ENCODE measurements around the gene PSMB2. TPM values are rescaled to one million over a fixed set of nuclear protein-coding genes. Genes with fewer than 3 reads are reported as not detected.
"Not testable (repeated sequence)": the region's sequence is repeated elsewhere in the genome, so short reads cannot be mapped to it uniquely, and the experiment has no call there.

The PSMB2 gene
- 19.2 TPM for total RNA-seq

- FAIRE-seq (no peak), DNase-seq (ENCODE audit: low spot score in 2 of 2) (peak; percentile 66 to 85)
Observed at GRCh38 chr1:35641233-35641866, at the start of gene PSMB2. Gene PSMB2 (minus strand): TSS chr1:35641526. CDS start chr1:35641432, 94 bp downstream.

- FAIRE-seq: no peak
- DNase-seq (ENCODE audit: low spot score in 2 of 2): no peak
Observed at GRCh38 chr1:35691080-35691479, 49.8 kb upstream of the PSMB2 start.

GRCh38 chr1:35690103-35690502 is 48.8 kb upstream of the PSMB2 start:
- DNase-seq (ENCODE audit: low spot score in 2 of 2); FAIRE-seq: not testable (repeated sequence)

GRCh38 chr1:35688161-35688560 is 46.8 kb upstream of the PSMB2 start:
- no peak for FAIRE-seq
- DNase-seq (ENCODE audit: low spot score in 2 of 2): no peak

GRCh38 chr1:35683012-35683411 is 41.7 kb upstream of the PSMB2 start:
- DNase-seq (ENCODE audit: low spot score in 2 of 2) (no peak), FAIRE-seq (no peak)

- FAIRE-seq: no peak
- no peak for DNase-seq (ENCODE audit: low spot score in 2 of 2)
Observed at GRCh38 chr1:35680271-35680670, 38.9 kb upstream of the PSMB2 start.

- no peak for DNase-seq (ENCODE audit: low spot score in 2 of 2)
- FAIRE-seq: no peak
Observed at GRCh38 chr1:35675773-35676172, 34.4 kb upstream of the PSMB2 start.

- no peak for FAIRE-seq
- DNase-seq (ENCODE audit: low spot score in 2 of 2): no peak
Observed at GRCh38 chr1:35674111-35674510, 32.8 kb upstream of the PSMB2 start.

GRCh38 chr1:35672116-35672515 is 30.8 kb upstream of the PSMB2 start:
- FAIRE-seq: no peak
- DNase-seq (ENCODE audit: low spot score in 2 of 2): no peak

- DNase-seq (ENCODE audit: low spot score in 2 of 2) (no peak), FAIRE-seq (no peak)
Observed at GRCh38 chr1:35668506-35668905, 27.2 kb upstream of the PSMB2 start.

- FAIRE-seq (no peak), DNase-seq (ENCODE audit: low spot score in 2 of 2) (no peak)
Observed at GRCh38 chr1:35666916-35667315, 25.6 kb upstream of the PSMB2 start.

GRCh38 chr1:35666216-35666615 is 24.9 kb upstream of the PSMB2 start:
- DNase-seq (ENCODE audit: low spot score in 2 of 2) (no peak), FAIRE-seq (no peak)

- DNase-seq (ENCODE audit: low spot score in 2 of 2) (no peak), FAIRE-seq (no peak)
Observed at GRCh38 chr1:35663434-35663833, 22.1 kb upstream of the PSMB2 start.

- DNase-seq (ENCODE audit: low spot score in 2 of 2) (no peak), FAIRE-seq (no peak)
Observed at GRCh38 chr1:35661474-35661795, 20.1 kb upstream of the PSMB2 start.

- no peak for DNase-seq (ENCODE audit: low spot score in 2 of 2)
Observed at GRCh38 chr1:35660581-35661473, 19.5 kb upstream of the PSMB2 start.

GRCh38 chr1:35659589-35659988 is 18.3 kb upstream of the PSMB2 start:
- DNase-seq (ENCODE audit: low spot score in 2 of 2) (no peak), FAIRE-seq (no peak)

More at GRCh38 chr1:35660581-35661473, 19.5 kb upstream of the PSMB2 start:
- FAIRE-seq: no peak

GRCh38 chr1:35657851-35658250 is 16.5 kb upstream of the PSMB2 start:
- DNase-seq (ENCODE audit: low spot score in 2 of 2) (no peak), FAIRE-seq (no peak)

GRCh38 chr1:35656863-35657232 is 15.5 kb upstream of the PSMB2 start:
- FAIRE-seq (no peak), DNase-seq (ENCODE audit: low spot score in 2 of 2) (no peak)

- FAIRE-seq: no peak
- DNase-seq (ENCODE audit: low spot score in 2 of 2): no peak
Observed at GRCh38 chr1:35656148-35656862, 15.0 kb upstream of the PSMB2 start.

- DNase-seq (ENCODE audit: low spot score in 2 of 2): no peak
- FAIRE-seq: no peak
Observed at GRCh38 chr1:35655196-35655595, 13.9 kb upstream of the PSMB2 start.

- no peak for FAIRE-seq
- DNase-seq (ENCODE audit: low spot score in 2 of 2): no peak
Observed at GRCh38 chr1:35650416-35650815, 9.1 kb upstream of the PSMB2 start.
